HEK293 (cell line): ENCODE measurements around the gene SLC30A1.

Experiments
- ATF2 ChIP-seq: fragments of 450-650 bp; formaldehyde crosslinking; IDR thresholded peaks from 2 replicates; pipeline ENCODE4 v1.5.1; 2016; ENCODE audit warnings: missing biosample characterization, missing genetic modification characterization, low read depth
- BCL11A ChIP-seq: fragments of 450-650 bp; formaldehyde crosslinking; IDR thresholded peaks from 2 replicates; pipeline ENCODE4 v1.5.1; 2016; ENCODE audit warnings: low read depth, missing biosample characterization, missing genetic modification characterization
- GLIS2 ChIP-seq: fragments of 450-650 bp; formaldehyde crosslinking; IDR thresholded peaks from 2 replicates; pipeline ENCODE4 v1.5.1; 2016; ENCODE audit warnings: missing biosample characterization, missing genetic modification characterization
- HOXD13 ChIP-seq: sonication (generic); formaldehyde crosslinking; IDR thresholded peaks from 2 replicates; pipeline ENCODE4 v1.8.0; 2022; ENCODE audit warnings: missing genetic modification reagents, borderline replicate concordance
- KLF16 ChIP-seq: fragments of 450-650 bp; formaldehyde crosslinking; IDR thresholded peaks from 2 replicates; pipeline ENCODE4 v1.5.1; 2017; ENCODE audit warnings: missing biosample characterization, missing genetic modification characterization
- MEIS1 ChIP-seq: sonication (generic); formaldehyde crosslinking; IDR thresholded peaks from 2 replicates; pipeline ENCODE4 v1.8.1; 2022; ENCODE audit warnings: missing genetic modification reagents, mild to moderate bottlenecking, borderline replicate concordance
- MYNN ChIP-seq: fragments of 450-650 bp; formaldehyde crosslinking; IDR thresholded peaks from 2 replicates; pipeline ENCODE4 v1.5.1; 2016; ENCODE audit warnings: missing biosample characterization, missing genetic modification characterization, borderline replicate concordance
- PRDM1 ChIP-seq: fragments of 450-650 bp; formaldehyde crosslinking; IDR thresholded peaks from 2 replicates; pipeline ENCODE4; 2016; ENCODE audit warnings: missing biosample characterization, missing genetic modification characterization
- PRDM10 ChIP-seq: fragments of 450-650 bp; formaldehyde crosslinking; IDR thresholded peaks from 2 replicates; pipeline ENCODE4 v1.5.1; 2016; ENCODE audit warnings: missing biosample characterization, missing genetic modification characterization
- PRDM6 ChIP-seq: fragments of 450-650 bp; formaldehyde crosslinking; IDR thresholded peaks from 2 replicates; pipeline ENCODE4 v1.5.1; 2017; ENCODE audit warnings: missing biosample characterization, missing genetic modification characterization
- YY1 ChIP-seq: fragments of 450-650 bp; formaldehyde crosslinking; IDR thresholded peaks from 2 replicates; pipeline ENCODE4 v1.5.1; 2018; ENCODE audit warnings: missing biosample characterization, missing genetic modification characterization
- ZBTB17 ChIP-seq: fragments of 450-650 bp; formaldehyde crosslinking; IDR thresholded peaks from 2 replicates; pipeline ENCODE4 v1.5.1; 2016; ENCODE audit warnings: missing biosample characterization, missing genetic modification characterization
- ZBTB20 ChIP-seq: fragments of 450-650 bp; formaldehyde crosslinking; IDR thresholded peaks from 2 replicates; pipeline ENCODE4 v1.5.1; 2016; ENCODE audit warnings: missing biosample characterization, missing genetic modification characterization
- ZEB2 ChIP-seq: fragments of 450-650 bp; formaldehyde crosslinking; IDR thresholded peaks from 2 replicates; pipeline ENCODE4 v1.5.1; 2016; ENCODE audit warnings: missing biosample characterization, missing genetic modification characterization
- ZNF202 ChIP-seq: fragments of 450-650 bp; formaldehyde crosslinking; IDR thresholded peaks from 2 replicates; pipeline ENCODE4 v1.5.1; 2016; ENCODE audit warnings: missing biosample characterization, missing genetic modification characterization, borderline replicate concordance
- ZNF221 ChIP-seq: fragments of 450-650 bp; formaldehyde crosslinking; IDR thresholded peaks from 2 replicates; pipeline ENCODE4 v1.5.1; 2017; ENCODE audit warnings: missing biosample characterization, missing genetic modification characterization, borderline replicate concordance
- ZNF266 ChIP-seq: fragments of 450-650 bp; formaldehyde crosslinking; IDR thresholded peaks from 2 replicates; pipeline ENCODE4 v1.5.1; 2016; ENCODE audit warnings: missing biosample characterization, missing genetic modification characterization, low read depth
- ZNF280D ChIP-seq: fragments of 450-650 bp; formaldehyde crosslinking; IDR thresholded peaks from 2 replicates; pipeline ENCODE4 v1.5.1; 2016; ENCODE audit warnings: missing biosample characterization, missing genetic modification characterization
- ZNF354C ChIP-seq: fragments of 450-650 bp; formaldehyde crosslinking; IDR thresholded peaks from 2 replicates; pipeline ENCODE4 v1.5.1; 2016; ENCODE audit warnings: missing biosample characterization, missing genetic modification characterization, low read depth, borderline replicate concordance
- ZNF366 ChIP-seq: fragments of 450-650 bp; formaldehyde crosslinking; conservative IDR thresholded peaks from 2 replicates; pipeline ENCODE4 v1.5.1; 2016; ENCODE audit warnings: missing biosample characterization, missing genetic modification characterization
- ZNF391 ChIP-seq: fragments of 450-650 bp; formaldehyde crosslinking; IDR thresholded peaks from 2 replicates; pipeline ENCODE4 v1.5.1; 2016; ENCODE audit warnings: low read depth, missing biosample characterization, missing genetic modification characterization, borderline replicate concordance
- ZNF398 ChIP-seq: fragments of 450-650 bp; formaldehyde crosslinking; IDR thresholded peaks from 2 replicates; pipeline ENCODE4 v1.5.1; 2017; ENCODE audit warnings: missing biosample characterization, missing genetic modification characterization
- ZNF501 ChIP-seq: fragments of 450-650 bp; formaldehyde crosslinking; IDR thresholded peaks from 2 replicates; pipeline ENCODE4 v1.5.1; 2016; ENCODE audit warnings: missing biosample characterization, missing genetic modification characterization
- ZNF529 ChIP-seq: fragments of 450-650 bp; formaldehyde crosslinking; IDR thresholded peaks from 2 replicates; pipeline ENCODE4 v1.5.1; 2017; ENCODE audit warnings: missing genetic modification characterization, missing biosample characterization; ENCODE audit not compliant: insufficient replicate concordance
- ZNF585B ChIP-seq: fragments of 450-650 bp; formaldehyde crosslinking; IDR thresholded peaks from 2 replicates; pipeline ENCODE4 v1.5.1; 2016; ENCODE audit warnings: missing biosample characterization, missing genetic modification characterization
- ZNF600 ChIP-seq: fragments of 450-650 bp; formaldehyde crosslinking; IDR thresholded peaks from 2 replicates; pipeline ENCODE4 v1.5.1; 2016; ENCODE audit warnings: missing biosample characterization, missing genetic modification characterization
- ZNF777 ChIP-seq: fragments of 450-650 bp; formaldehyde crosslinking; IDR thresholded peaks from 2 replicates; pipeline ENCODE4 v1.5.1; 2017; ENCODE audit warnings: missing biosample characterization, missing genetic modification characterization, borderline replicate concordance
- ZNF792 ChIP-seq: fragments of 450-650 bp; formaldehyde crosslinking; IDR thresholded peaks from 2 replicates; pipeline ENCODE4 v1.5.1; 2016; ENCODE audit warnings: missing biosample characterization, missing genetic modification characterization
- ZSCAN23 ChIP-seq: fragments of 450-650 bp; formaldehyde crosslinking; IDR thresholded peaks from 2 replicates; pipeline ENCODE4 v1.5.1; 2016; ENCODE audit warnings: missing biosample characterization, missing genetic modification characterization

SLC30A1 gene

GRCh38 chr1:211591980-211592493, 13.1 kb upstream of the SLC30A1 start (continued):
- TF ChIP-seq PRDM10: peak; percentile 89
- TF ChIP-seq MYNN: no peak
- no peak for TF ChIP-seq ZNF792 (tag by site-specific recombination)
- TF ChIP-seq ZNF398 (tag by site-specific recombination): 0 out of 2 replicates have a peak, but pooled peaks have one; percentile 12
- TF ChIP-seq PRDM6: peak; percentile 61
- peak; percentile 95 for TF ChIP-seq ZNF600 (tag by site-specific recombination)
- no peak for TF ChIP-seq ZNF777 (tag by site-specific recombination)
- 0 out of 2 replicates have a peak, but pooled peaks have one; percentile 2 for TF ChIP-seq ATF2
- 0 out of 2 replicates have a peak, but pooled peaks have one; percentile 29 for TF ChIP-seq ZBTB20 (tag by site-specific recombination)
- no peak for TF ChIP-seq ZNF529 (tag by site-specific recombination)
- TF ChIP-seq ZSCAN23 (tag by site-specific recombination): no peak; the same call in 1 of the 2 replicates
- TF ChIP-seq ZNF585B (tag by site-specific recombination): no peak
- TF ChIP-seq KLF16: no peak
- TF ChIP-seq MEIS1: no peak
- no peak for TF ChIP-seq ZNF202
- TF ChIP-seq YY1: no peak
- peak; percentile 69 for TF ChIP-seq ZNF501
- TF ChIP-seq ZNF221: no peak
- peak; percentile 86 for TF ChIP-seq ZBTB17 (tag by site-specific recombination)
- TF ChIP-seq ZEB2 (tag by site-specific recombination): peak; percentile 88
- 0 out of 2 replicates have a peak, but pooled peaks have one; percentile 75 for TF ChIP-seq ZNF280D (tag by site-specific recombination)
- TF ChIP-seq ZNF354C (tag by site-specific recombination): no peak
- TF ChIP-seq PRDM1 (tag by site-specific recombination): peak; percentile 97
- TF ChIP-seq HOXD13 (CRISPR knock-in tag): 0 out of 2 replicates have a peak, but pooled peaks have one; percentile 38
- TF ChIP-seq ZNF391 (tag by site-specific recombination): 0 out of 2 replicates have a peak, but pooled peaks have one; percentile 63
- TF ChIP-seq GLIS2 (tag by site-specific recombination): 0 out of 2 replicates have a peak, but pooled peaks have one; percentile 13
- no peak for TF ChIP-seq ZNF266 (tag by site-specific recombination)
- peak; percentile 59 for TF ChIP-seq BCL11A
- peak; percentile 52; the same call in 1 of the 2 replicates for TF ChIP-seq ZNF366 (tag by site-specific recombination)
